Activated CD4-positive, alpha-beta T cell treated with anti-CD3 and anti-CD28 coated beads, Interleukin-2, Interleukin-4, amounts not matched to agents 100 ng/mL and 50 ng/mL, durations not matched to agents 16 hours and 8 hours (primary cell): ENCODE results near the gene SPCS3.
"Not testable (repeated sequence)": the region's sequence is repeated elsewhere in the genome, so short reads cannot be mapped to it uniquely, and the experiment has no call there.

Experiments used
- DNase-seq: peaks from one replicate; pipeline ENCODE4 v3.0.0-alpha.2; 2020; ENCODE audit warnings: low spot score

Gene SPCS3

DNA sequence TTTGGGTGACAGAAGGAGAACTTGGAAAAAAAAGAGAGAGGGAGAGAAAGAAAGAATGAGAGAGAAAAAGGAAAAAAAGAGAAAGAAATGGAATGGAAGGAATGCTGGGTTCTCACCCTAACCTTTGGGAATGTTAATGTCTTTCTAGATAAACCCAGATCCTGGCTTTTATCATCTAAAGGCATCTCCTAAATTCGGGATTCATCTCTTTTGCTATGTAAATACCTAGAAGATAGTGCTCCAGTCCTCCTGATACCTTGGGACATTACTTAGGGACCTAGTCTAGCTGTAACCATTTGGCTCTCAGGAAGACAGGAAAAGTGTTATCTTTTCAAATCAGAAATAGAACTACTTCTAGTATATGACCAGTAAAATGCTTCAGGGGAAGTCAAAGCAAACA, 15.8 kb upstream of the SPCS3 start:
- DNase-seq: no peak

DNA sequence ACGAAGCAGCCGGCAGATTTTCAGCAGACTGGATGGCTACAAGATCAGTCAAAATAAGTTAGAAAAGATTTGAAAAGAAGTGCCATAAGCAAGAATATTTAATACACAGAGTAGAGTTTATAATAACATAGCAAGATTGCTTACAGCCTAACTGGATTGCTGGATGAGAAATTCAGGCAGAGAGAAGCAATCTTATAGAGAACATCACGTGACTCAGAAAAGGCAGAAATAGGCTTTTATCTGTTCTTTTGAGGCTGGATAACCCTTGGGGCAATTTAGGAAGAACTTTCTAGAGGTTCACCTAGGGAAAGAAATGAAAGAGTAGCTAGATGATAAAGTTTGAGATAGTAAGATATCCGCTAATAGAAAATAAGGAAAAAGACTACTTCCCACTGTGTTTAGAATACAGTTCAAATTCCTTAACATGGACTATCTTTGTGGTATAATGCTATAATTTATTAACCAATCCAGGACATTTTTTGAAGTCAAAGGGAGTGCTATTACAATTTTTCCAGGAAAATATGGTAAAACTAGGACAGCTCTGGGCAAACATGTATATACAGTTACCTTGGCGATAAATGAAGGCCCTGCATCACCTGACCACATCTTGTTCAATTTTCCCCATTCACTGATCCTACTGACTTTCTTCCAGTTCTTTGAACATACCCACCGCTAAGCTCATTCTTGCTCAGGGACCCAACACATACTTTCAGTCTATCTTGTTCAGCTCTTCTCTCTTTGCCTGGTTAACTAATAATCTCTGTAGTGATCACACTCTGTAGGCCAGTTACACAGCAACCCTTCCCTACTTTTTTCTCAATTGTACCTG, 12.7 kb upstream of the SPCS3 start:
- DNase-seq: no peak

DNA sequence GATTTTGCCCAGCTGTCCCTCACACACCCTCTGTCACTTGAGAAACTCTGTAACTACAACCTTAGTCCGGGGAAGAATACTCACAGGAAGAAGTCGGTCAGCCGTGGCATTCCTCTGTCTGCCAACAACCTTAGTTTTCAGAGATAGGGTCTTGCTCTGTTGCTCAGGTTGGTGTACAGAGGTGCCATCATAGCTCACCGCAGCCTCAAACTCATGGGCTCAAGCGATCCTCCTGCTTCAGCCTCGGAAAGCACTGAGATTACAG, 12.2 kb upstream of the SPCS3 start:
- no peak for DNase-seq

- DNase-seq: no peak
Observed at GRCh38 chr4:176308441-176308840, 11.3 kb upstream of the SPCS3 start.

DNA sequence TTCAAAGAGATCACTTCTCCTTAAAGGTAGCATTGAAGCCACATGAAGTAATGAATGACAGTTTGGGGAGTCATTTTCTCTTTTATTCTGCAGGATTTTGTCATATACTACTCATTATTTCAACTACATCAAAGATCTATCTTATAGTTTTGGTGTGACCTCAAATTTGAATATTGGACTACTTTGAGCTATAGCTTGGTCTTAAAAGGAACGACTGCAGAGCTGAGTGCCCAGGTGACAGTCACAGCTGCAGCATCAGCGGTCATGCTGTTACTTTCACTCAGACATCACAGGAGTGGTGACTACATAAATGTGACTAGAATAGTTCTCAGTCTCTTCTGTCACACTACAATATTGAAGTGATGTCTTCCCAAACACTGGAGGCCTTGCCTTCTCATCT, 10.7 kb upstream of the SPCS3 start:
- no peak for DNase-seq

GRCh38 chr4:176309772-176310171, 10.0 kb upstream of the SPCS3 start:
- DNase-seq: no peak

DNA sequence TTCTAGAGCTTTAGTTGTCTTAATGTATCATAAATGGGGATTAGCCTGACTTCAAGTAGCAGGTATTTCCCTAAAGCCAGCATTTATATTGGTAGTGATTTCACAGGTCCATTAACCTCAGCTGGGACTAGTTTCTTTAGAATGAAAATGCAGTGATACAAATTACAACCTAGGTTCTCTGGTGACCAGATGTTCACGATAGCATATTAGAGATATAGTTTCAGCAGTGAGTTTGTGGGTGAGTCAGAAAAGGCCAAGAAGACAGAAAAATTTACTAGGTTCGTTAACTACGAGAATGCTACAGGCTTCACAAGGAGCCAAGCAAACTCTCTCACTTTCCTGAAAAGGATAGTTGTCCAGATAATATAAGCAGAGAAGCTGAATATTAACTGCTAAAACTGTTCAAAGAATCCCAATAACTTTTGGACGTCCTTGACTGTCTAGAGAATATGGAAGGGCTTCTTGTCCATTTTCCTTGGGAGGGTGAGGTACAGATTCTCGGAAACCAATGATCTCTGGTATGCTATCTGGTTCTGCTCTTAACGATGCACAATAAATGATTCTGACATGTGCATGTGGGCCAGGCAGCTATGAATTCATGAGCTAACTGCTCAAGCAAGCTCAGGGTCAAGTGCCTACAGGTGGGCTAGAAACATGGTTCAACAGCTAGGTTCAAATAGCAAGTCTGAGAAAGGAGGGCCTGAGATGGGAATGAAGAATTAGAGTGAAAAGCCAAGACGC, 6.0 kb upstream of the SPCS3 start:
- DNase-seq: no peak

GRCh38 chr4:176319151-176319703, 539 bp upstream of the SPCS3 start:
- DNase-seq: no peak

DNA sequence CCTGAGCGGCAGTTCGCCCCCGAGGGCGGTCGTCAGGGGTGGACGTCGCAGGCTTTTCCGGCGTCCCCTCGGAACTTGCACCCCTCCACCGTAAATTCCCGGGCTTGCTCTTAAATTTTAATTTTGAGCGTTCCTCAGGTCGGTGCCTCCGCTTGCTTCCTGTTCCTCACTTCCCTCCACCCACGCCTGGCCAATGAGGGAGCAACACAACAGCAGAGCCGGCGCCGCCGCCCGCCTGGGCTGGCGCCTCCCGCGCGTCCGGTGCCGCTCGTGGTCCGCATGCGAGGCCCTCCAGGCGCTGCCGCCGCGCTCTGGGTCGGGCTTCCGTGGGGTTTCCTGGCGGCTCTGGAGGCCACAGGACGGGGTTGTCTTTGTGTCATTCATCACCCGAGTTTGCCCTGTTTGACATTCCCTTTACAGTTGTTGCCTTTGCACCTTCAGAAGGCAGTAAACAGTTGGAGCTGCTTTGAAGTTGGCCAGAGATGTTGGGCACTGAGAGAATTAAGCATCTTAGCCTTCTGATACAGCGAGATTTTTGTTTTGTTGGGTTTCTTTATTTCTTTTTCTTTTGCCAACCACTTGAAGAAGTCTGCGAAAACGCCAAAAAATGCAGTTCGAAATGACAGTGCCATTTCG, 692 bp downstream of the SPCS3 start:
- peak; percentile 89 for DNase-seq

GRCh38 chr4:176320976-176321361, 1.2 kb downstream of the SPCS3 start:
- no peak for DNase-seq

- DNase-seq: no peak
Observed at GRCh38 chr4:176321589-176321988, 1.8 kb downstream of the SPCS3 start.

GRCh38 chr4:176323511-176324160, 3.9 kb downstream of the SPCS3 start:
- no peak for DNase-seq

DNA sequence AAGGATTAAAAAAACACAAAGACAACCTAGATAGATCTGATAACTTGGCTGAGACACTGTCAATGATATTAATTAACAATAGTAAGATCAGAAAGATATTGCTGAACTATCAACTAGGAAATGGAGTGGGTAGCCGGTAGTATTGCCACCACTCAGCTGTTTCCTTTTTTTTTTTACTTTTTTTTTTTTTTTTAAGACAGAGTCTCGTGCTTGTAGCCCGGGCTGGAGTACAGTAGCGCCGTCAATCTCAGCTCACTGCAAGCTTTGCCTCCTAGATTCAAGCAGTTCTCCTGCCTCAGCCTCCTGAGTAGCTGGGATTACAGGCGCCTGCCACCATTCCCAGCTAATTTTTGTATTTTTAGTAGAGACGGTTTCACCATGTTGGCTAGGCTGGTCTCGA, 5.1 kb downstream of the SPCS3 start:
- not testable (repeated sequence) for DNase-seq

GRCh38 chr4:176333076-176333475, 13.3 kb downstream of the SPCS3 start:
- no peak for DNase-seq

DNA sequence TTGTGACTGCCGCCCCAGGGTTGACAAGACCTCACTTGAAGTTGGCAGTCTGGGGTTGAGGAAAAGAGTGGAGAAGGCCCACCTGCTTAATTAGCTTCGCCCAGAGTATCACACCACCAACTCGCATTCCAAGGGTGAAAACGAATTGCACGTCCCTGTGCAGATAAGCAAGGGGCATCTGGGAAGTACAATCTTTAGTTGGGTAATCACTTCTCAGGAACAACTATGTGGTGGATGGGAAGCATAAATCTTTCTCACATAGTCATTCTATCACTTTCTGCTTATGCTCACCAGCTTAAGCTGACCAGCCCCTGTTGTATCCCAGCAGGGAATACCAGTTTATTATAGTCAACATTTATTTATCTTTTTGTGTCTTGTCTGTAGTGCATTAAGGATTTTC, 14.3 kb downstream of the SPCS3 start:
- no peak for DNase-seq

- no peak for DNase-seq
Observed at GRCh38 chr4:176335421-176335820, 15.7 kb downstream of the SPCS3 start.

DNA sequence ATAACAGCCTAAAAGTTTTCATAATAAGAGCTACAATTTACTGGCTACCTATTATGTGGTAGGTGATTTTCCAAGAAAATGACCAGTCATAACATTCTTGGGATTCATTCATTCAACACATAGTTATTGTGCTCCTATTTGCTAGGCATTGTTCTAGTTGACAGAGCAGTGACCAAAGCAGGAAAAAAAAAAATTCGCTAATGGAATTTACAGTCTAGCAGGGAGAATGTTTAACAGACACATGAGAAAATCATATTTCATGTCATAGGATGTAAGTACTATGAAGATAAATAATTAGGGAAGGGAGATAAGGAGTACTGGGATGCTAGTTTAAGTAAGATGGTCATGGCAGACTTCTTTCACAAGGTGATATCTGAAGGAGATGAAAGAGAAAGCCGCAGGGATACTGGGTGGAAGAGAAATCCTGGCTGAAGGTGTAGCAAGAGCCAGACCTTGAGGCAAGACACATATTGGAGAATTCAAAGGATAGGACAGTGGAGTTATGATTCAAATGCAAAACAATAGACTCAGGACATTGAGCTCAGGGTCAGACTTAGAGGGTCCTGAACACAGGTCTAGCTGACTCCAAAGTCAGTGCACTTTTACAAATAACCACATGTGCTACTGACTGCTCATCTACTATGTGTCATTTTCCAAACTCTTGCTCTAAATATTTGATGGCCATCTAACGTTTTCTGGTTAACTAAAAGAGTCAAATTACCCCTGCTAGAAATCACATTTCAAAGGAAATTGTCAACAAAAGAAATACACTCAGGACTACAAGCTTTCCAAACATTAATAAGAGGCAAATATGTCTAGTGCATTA, 20.4 kb downstream of the SPCS3 start:
- DNase-seq: no peak

GRCh38 chr4:176340871-176341685, 21.3 kb downstream of the SPCS3 start:
- peak; percentile 24 for DNase-seq

- DNase-seq: no peak
Observed at GRCh38 chr4:176342384-176342783, 22.6 kb downstream of the SPCS3 start.

GRCh38 chr4:176343286-176343685, 23.5 kb downstream of the SPCS3 start:
- DNase-seq: no peak

- not testable (repeated sequence) for DNase-seq
Observed at GRCh38 chr4:176345346-176345745, 25.6 kb downstream of the SPCS3 start.
